Prostate gland (tissue), 2 donors: Measurements from ENCODE around the gene YRDC. TPM values are rescaled to one million over a fixed set of nuclear protein-coding genes. Genes with fewer than 3 reads are reported as not detected.

ENCODE experiments used
- DNase-seq: peaks from one replicate; pipeline ENCODE4 v3.0.0-alpha.2; 2019; ENCODE audit warnings: low spot score
- H3K27ac ChIP-seq, 2 donors: fragments of 200-600 bp; sonication (generic); 2 replicates each; pipeline ENCODE4 v1.5.1; 2017 to 2019
- H3K27me3 ChIP-seq: fragments of 200-600 bp; sonication (generic); replicated peaks from 2 replicates; pipeline ENCODE4 v1.5.1; 2019; ENCODE audit not compliant: insufficient read depth
- H3K36me3 ChIP-seq, 2 donors: fragments of 200-600 bp; sonication (generic); 1 replicate in 1 of 2; 2 replicates in 1 of 2; pipeline versions ENCODE4 v1.5.1 to v1.8.1; 2017 to 2019
- H3K4me1 ChIP-seq: fragments of 200-600 bp; sonication (generic); replicated peaks from 2 replicates; pipeline ENCODE4 v1.5.1; 2019
- H3K4me3 ChIP-seq, 2 donors: fragments of 200-600 bp; sonication (generic); 2 replicates each; pipeline ENCODE4 v1.5.1; 2017 to 2019
- H3K9me3 ChIP-seq: fragments of 200-600 bp; sonication (generic); 2 replicates; pipeline ENCODE4 v1.5.1; 2017
- POLR2A ChIP-seq: fragments of 450-650 bp; IDR thresholded peaks from one replicate; pipeline ENCODE4 v1.6.1; 2016; ENCODE audit warnings: antibody characterized with exemption, mild to moderate bottlenecking
- POLR2AphosphoS5 ChIP-seq: sonication (generic); formaldehyde crosslinking; IDR thresholded peaks from one replicate; pipeline ENCODE4 v1.6.1; 2017; ENCODE audit warnings: antibody characterized with exemption
- WGBS: methylation state at CpG from one replicate; pipeline ENCODE4 v1.1.5; 2018; 5-methylcytosine and 5-hydroxymethylcytosine counted together
- intact Hi-C: fragments of 100-400 bp; cut with DNase I; formaldehyde crosslinking; loops from one replicate; pipeline ENCODE4 v1.14.2; 2022
- total RNA-seq, 2 donors: library from RNA; depleted of rRNA; stranded (reverse); fragments of >200 nt; gene quantifications; one replicate each; pipeline ENCODE4 v1.1.0, GENCODE V29; 2016
- TF ChIP-seq, protein P1 (sequence below), 4 experiments: fragments of 200-600 bp in 2 of 4; fragments of 450-650 bp in 2 of 4; sonication (generic) in 2 of 4; IDR thresholded peaks; 1 replicate in 3 of 4; 2 replicates in 1 of 4; pipeline ENCODE4 v1.5.1; 2016 to 2019; ENCODE audit warnings: antibody characterized with exemption in 4 of 4, mild to moderate bottlenecking in 2 of 4, moderate library complexity in 2 of 4

Gene YRDC
- total RNA-seq, 2 donors from 2014 or later = 23.7 to 33.5 TPM

DNA sequence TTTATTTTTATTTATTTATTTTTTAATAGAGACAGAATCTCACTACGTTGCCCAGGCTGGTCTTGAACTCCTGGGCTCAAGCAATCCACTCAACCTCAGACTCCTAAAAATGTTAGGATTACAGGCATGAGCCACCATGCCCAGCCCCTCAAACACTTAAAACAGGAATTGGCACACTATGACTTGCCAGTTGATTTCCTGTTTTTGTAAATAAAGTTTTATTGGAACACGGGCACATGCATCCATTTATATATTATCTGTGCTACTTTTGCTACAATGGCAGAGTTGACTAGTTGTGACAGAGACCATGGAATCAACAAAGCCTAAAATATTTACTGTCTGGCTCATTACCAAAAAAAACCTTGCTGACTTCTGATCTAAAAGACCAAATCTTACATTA, 16.0 kb upstream of the YRDC start:
- Histone ChIP-seq H3K9me3 (no peaks in the 10 kb centered on the region), H3K4me3 (no peak overlapping the region), H3K27ac (no peak overlapping the region), H3K36me3 (peaks cover 0 to 8% of the 10 kb centered on the region in 2 donors), H3K27me3 (no peaks in the 10 kb centered on the region), H3K4me1 (no peaks in the 10 kb centered on the region)
- intact Hi-C loops = no loop called here
- TF ChIP-seq POLR2A (no peak), POLR2AphosphoS5 (no peak)
- TF ChIP-seq, protein P1, sequence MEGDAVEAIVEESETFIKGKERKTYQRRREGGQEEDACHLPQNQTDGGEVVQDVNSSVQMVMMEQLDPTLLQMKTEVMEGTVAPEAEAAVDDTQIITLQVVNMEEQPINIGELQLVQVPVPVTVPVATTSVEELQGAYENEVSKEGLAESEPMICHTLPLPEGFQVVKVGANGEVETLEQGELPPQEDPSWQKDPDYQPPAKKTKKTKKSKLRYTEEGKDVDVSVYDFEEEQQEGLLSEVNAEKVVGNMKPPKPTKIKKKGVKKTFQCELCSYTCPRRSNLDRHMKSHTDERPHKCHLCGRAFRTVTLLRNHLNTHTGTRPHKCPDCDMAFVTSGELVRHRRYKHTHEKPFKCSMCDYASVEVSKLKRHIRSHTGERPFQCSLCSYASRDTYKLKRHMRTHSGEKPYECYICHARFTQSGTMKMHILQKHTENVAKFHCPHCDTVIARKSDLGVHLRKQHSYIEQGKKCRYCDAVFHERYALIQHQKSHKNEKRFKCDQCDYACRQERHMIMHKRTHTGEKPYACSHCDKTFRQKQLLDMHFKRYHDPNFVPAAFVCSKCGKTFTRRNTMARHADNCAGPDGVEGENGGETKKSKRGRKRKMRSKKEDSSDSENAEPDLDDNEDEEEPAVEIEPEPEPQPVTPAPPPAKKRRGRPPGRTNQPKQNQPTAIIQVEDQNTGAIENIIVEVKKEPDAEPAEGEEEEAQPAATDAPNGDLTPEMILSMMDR (IDR thresholded peaks at IDR 0.05) = no peak
- WGBS = 69% methylated on average over 2 of the region's 2 CpGs
- DNase-seq = no peak

DNA sequence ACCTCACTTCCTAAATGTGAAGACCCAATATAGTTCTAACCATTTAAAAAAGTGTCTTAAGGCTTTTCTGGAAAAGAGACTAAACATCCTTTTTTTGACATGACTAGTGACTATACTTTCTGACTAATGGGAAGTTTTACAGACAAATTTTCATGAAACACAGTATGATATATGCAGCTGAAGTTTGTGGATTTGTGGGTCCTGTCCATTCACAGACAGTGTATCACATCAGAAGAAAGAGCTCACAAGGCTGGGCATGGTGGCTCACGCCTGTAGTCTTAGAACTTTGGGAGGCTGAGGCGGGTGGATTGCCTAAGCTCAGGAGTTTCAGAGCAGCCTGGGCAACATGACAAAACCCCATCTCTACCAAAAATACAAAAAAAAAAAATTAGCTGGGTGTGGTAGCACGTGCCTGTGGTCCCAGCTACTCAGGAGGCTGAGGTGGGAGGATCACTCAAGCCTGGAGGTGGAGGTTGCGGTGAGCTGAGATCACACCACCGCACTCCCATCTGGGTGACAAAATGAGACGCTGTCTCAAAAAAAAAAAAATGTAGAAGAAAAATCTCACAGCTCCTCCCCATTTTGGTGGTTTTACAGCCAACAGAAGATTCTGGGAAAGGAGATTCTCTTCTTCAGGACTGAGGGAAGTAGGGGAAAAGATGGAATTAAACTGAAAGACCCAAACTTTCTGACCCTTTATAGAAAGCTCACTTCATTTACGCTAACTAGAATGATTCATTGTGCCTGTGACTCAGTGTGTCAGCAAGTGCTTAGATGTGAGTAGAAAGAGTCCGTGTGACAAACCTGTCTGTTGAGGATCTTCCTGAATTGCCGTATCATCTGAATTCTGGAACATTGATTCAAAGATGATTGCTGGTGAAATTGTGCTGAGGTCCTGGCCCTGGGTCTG, 15.2 kb upstream of the YRDC start:
- no peaks in the 10 kb centered on the region for H3K4me1 ChIP-seq
- TF ChIP-seq POLR2AphosphoS5 (no peak), POLR2A (no peak)
- no peak overlapping the region for H3K4me3 ChIP-seq
- no peak for DNase-seq
- 93% methylated on average over 9 of the region's 9 CpGs for WGBS
- no peaks in the 10 kb centered on the region for H3K27me3 ChIP-seq
- intact Hi-C loops = no loop called here
- H3K36me3 ChIP-seq = peaks cover 0 to 8% of the 10 kb centered on the region in 2 donors
- no peaks in the 10 kb centered on the region for H3K9me3 ChIP-seq
- no peak overlapping the region for H3K27ac ChIP-seq

DNA sequence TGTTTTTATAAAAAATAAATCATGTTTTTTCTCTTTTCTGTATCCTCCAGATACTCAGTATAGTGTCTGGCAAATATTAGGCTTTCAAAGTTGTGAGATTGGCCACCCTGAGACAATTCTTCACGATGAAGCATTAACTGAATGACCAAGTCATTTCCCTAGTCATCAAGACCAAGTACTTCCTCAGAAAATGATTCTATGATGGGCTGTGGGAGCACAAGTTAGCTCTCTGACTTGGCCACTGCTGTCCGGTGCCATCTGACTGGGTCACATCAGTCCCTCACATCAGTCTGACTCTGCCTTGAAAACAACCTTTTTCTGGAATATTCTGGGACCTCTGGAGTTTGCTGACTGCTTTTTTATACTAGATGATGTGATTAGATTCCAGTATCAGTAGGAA, 13.5 kb upstream of the YRDC start:
- intact Hi-C loops = no loop called here
- DNase-seq = no peak
- Histone ChIP-seq H3K4me1 (no peaks in the 10 kb centered on the region), H3K4me3 (no peak overlapping the region), H3K36me3 (peaks cover 0 to 8% of the 10 kb centered on the region in 2 donors), H3K9me3 (no peaks in the 10 kb centered on the region), H3K27me3 (no peaks in the 10 kb centered on the region), H3K27ac (no peak overlapping the region)
- 92% methylated on average over 2 of the region's 2 CpGs for WGBS
- TF ChIP-seq, protein P1 (IDR thresholded peaks at IDR 0.05) = no peak
- TF ChIP-seq POLR2A (no peak), POLR2AphosphoS5 (no peak)

DNA sequence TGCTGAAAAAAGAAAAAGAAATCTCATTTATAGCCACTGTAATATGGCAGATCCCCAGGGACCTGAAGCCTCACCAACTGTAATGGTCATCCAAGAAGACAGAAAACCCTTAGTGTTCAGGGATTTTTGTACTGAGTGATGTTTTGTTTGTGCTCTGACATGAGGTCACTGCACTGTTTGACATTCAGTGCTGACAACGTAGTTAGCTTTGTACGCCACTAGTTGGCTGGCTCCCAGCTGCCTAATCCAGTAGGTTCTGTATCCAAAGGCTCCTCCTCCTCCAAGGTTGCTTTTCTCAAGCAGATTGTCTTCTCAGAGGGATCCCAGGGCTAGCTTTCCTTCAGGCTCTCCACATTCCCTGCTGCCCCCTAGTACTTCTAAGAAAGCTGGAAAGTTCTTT, 9.5 kb upstream of the YRDC start:
- 31% methylated on average over 2 of the region's 2 CpGs for WGBS
- no peak overlapping the region for H3K27ac ChIP-seq
- intact Hi-C loops = no loop called here

DNA sequence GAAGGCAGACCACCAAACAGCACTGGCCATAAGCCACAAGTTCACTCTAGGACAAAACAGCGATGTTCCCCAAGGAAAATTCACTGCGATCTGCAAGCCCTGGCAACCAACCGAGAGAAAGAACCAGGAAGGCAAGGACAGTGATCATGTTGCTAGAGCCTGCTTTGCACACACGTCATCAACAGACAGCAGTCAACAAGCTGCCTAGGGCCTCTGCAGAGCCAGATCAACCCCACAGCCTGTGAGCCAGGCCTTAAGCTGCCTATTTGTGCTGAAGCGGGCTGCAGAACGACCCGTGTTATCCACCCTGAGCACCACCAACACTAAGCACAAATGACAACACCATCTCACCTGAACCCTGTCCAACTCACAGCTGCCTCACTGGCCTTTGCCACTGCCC, 6.2 kb upstream of the YRDC start:
- TF ChIP-seq, protein P1 (IDR thresholded peaks at IDR 0.05) = no peak
- TF ChIP-seq POLR2A = no peak
- no peak for TF ChIP-seq POLR2AphosphoS5
- Histone ChIP-seq H3K4me1 (peaks cover 2% of the 10 kb centered on the region), H3K9me3 (no peaks in the 10 kb centered on the region), H3K36me3 (no peaks in the 10 kb centered on the region), H3K27me3 (no peaks in the 10 kb centered on the region), H3K4me3 (no peak overlapping the region), H3K27ac (no peak overlapping the region)
- WGBS = 86% methylated on average over 7 of the region's 7 CpGs
- no peak for DNase-seq
- intact Hi-C loops = no loop called here

More for the DNA sequence above, 9.5 kb upstream of the YRDC start:
- H3K4me1 ChIP-seq = no peaks in the 10 kb centered on the region
- H3K9me3 ChIP-seq = no peaks in the 10 kb centered on the region
- no peaks in the 10 kb centered on the region for H3K27me3 ChIP-seq
- peaks cover 0 to 6% of the 10 kb centered on the region in 2 donors for H3K36me3 ChIP-seq
- DNase-seq = no peak
- TF ChIP-seq POLR2A = no peak
- TF ChIP-seq POLR2AphosphoS5 = no peak
- TF ChIP-seq, protein P1 (IDR thresholded peaks at IDR 0.05) = no peak
- no peak overlapping the region for H3K4me3 ChIP-seq
